Epidermal melanocyte (primary cell): ENCODE results near the gene SLC5A5.
"Not testable (repeated sequence)": the region's sequence is repeated elsewhere in the genome, so short reads cannot be mapped to it uniquely, and the experiment has no call there.

Source experiments
- DNase-seq: peaks from one replicate; pipeline ENCODE4 v3.0.0; 2011; ENCODE audit warnings: low spot score; ENCODE audit not compliant: insufficient read length

Gene SLC5A5

DNA sequence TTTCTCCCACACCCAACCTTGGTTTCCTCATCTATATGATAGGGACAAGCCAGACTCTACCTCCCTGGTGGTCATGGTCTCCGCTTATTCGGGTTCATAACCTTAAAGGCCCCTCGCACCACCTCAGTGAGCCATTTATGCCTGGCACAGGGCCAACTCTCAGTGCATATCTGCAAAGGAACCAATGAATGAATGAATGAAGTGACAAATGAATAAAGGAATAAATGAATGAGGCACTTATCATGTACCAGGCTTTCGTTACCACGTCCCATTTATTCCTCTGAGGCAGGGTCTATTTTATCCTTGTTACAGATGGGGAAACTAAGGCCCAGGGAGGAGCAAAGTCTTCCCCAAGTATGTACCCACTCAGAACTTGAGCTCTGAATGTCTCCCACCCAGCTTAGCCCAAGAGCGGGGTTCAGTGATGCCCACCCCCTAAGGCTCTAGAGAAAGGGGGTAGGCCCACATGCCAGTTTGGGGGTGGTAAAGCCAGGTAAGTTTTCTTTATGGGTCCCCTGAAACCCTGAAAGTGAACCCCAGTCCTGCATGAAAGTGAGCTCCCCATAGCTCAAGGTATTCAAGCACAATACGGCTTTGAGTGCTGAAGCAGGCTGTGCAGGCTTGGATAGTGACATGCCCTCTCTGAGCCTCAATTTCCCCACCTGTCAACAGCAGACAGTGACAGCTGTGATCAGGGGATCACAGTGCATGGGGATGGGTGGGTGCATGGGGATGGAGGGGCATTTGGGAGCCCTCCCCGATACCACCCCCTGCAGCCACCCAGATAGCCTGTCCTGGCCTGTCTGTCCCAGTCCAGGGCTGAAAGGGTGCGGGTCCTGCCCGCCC lies 490 bp upstream of the SLC5A5 start:
- DNase-seq = no peak

DNA sequence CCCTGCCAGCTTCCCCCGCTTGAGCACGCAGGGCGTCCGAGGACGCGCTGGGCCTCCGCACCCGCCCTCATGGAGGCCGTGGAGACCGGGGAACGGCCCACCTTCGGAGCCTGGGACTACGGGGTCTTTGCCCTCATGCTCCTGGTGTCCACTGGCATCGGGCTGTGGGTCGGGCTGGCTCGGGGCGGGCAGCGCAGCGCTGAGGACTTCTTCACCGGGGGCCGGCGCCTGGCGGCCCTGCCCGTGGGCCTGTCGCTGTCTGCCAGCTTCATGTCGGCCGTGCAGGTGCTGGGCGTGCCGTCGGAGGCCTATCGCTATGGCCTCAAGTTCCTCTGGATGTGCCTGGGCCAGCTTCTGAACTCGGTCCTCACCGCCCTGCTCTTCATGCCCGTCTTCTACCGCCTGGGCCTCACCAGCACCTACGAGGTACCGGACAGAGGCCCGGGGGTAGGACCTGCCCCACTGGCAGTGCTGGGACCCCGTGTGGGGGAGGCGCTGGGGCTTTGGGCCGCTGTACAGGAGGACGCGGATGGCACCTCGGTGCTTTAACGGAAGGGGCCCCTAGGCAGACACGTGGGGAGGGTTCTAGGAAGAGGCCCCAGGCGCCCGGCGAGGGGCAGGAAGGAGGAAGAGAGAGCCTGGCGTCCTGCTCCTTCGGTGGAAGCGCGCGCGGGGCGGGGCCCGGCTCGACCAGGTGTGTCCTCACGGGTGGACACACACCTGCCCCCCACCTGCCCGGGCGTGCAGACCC lies 681 bp downstream of the SLC5A5 start:
- no peak for DNase-seq

DNA sequence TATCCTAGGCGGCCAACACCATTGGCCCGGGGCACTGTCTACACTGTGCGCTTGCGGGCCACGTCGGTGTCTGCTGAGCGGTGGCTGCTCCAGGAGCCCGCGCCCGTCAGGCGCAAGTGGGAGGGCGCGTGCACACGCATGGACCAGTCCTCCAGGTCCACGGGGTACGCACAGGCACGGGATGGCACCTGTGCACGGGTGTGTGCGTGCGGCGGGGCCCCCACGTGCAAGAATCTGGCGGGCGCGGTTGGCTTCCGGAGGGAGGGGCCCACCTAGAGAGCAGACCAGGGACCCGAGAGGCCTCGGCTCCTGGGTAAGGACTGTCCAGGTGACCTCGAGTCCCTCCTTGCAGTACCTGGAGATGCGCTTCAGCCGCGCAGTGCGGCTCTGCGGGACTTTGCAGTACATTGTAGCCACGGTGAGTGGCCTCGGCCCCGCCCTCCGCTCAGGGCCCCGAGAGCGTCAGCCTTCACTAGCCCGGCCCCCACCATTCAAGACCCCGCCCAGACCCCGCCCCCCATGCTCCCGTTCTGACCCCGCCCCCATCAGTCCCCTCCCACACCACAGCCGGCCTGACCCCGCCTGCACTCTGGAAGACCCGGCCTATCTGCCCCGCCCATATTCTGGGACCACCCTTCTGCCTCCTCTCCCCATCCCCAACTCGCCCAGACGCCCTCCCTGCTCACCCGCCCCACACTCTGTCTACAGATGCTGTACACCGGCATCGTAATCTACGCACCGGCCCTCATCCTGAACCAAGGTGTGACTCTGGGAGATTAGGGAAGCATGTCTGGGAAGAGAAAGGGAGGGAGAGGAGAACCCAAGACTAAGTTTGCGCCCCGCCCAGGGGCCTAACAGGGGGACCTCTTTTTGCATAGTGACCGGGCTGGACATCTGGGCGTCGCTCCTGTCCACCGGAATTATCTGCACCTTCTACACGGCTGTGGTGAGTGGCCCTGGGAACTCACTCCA lies 2.3 kb downstream of the SLC5A5 start:
- DNase-seq = no peak

DNA sequence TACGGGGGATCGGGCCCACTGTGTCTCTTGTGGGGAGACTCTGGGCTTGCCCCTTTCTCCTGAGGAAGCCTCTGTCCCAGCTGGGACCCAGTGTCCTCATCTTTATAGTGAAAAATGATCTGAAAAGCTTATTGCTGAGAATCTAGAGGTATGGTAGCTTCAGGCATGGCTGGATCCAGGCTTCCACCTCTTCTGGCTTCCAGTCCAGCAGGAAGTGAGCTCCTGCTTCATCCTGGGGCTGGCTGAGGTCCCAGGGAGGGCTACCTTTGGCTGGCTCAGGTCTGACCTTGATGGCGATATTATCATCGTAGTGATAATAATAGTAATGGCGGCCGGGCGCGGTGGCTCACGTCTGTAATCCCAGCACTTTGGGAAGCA lies 3.0 kb downstream of the SLC5A5 start:
- DNase-seq = no peak

DNA sequence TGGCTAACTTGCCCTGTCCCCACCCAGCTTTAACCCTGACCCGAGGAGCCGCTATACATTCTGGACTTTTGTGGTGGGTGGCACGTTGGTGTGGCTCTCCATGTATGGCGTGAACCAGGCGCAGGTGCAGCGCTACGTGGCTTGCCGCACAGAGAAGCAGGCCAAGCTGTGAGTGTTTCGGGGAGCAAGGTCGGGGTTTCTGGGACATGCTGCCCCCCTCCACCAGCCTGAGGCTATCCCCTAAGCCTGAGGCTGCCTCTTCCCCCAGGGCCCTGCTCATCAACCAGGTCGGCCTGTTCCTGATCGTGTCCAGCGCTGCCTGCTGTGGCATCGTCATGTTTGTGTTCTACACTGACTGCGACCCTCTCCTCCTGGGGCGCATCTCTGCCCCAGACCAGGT lies 6.0 kb downstream of the SLC5A5 start:
- no peak for DNase-seq

DNA sequence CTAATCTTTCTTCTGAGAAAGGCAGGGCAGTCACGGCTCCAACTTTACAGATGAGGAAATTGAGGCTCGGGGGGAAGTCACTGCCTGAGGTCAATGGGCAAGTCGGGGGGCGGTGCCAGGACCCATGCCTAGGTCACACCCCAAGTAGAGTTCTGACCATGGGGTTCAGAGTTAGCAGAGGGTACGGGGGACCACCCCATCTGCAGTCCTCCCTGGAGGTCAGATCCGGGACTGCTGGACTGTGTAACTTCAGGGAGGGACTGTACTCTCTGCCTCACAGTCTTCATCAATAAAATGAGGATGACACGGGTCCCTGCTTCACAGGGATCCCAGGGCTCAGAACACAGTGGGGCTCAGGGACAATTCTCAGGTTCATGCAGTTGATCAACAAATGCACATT lies 7.7 kb downstream of the SLC5A5 start:
- no peak for DNase-seq

DNA sequence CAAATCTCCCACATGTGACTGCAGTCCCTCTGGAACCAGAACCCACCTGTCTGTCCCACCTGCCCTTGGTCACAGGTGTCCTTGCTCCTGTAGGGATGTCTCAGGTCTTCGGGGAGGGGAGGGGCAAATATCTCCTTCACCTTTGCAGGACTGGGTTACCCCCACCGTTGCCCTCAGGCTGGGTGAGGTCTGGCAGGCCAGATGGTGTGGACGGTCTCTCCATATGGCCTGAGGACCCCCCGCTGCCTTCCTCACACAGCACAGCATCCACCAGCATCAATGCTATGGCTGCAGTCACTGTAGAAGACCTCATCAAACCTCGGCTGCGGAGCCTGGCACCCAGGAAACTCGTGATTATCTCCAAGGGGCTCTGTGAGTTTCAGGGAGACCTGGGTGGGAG lies 10.0 kb downstream of the SLC5A5 start:
- no peak for DNase-seq

DNA sequence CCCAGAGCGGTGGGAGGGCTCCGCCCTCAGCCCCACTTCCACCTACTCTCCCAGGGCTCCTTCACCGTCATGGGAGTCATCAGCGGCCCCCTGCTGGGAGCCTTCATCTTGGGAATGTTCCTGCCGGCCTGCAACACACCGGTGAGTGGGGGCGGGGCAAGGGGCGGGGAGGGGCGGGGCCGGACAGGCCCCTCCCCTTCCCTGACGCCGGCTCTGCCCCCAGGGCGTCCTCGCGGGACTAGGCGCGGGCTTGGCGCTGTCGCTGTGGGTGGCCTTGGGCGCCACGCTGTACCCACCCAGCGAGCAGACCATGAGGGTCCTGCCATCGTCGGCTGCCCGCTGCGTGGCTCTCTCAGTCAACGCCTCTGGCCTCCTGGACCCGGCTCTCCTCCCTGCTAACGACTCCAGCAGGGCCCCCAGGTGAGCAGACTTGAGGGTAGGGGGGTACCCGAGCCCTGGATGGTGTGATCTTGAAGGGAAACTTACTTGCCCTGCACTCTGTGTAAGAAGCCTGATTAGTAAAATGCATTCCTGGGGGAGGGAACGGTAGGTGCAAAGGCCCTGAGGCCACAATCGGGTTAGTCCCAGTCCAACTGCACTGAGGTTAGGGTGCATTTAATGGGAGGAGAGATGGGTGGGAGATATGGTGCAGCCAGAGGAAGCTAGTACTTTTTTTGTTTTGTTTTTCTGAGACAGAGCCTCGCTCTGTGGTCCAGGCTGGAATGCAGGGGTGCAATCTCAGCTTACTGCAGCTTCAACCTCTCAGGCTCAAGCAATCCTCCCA lies 12.1 kb downstream of the SLC5A5 start:
- no peak for DNase-seq

DNA sequence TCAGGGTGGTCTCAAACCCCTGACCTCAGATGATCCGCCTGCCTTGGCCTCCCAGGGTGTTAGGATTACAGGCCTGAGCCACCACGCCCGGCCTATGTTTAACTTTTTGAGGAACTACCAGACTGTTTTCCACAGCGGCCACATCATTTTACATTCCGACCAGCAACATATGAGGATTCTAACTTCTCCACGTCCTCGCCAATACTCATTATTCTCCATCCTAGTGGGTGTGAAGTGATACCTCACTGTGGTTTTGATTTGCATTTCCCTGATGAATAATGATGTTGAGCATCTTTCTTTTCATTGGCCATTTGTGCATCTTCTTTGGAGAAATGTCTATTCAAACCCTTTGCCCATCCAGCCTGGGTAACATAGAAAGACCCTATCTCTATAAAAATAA lies 14.8 kb downstream of the SLC5A5 start:
- no peak for DNase-seq

DNA sequence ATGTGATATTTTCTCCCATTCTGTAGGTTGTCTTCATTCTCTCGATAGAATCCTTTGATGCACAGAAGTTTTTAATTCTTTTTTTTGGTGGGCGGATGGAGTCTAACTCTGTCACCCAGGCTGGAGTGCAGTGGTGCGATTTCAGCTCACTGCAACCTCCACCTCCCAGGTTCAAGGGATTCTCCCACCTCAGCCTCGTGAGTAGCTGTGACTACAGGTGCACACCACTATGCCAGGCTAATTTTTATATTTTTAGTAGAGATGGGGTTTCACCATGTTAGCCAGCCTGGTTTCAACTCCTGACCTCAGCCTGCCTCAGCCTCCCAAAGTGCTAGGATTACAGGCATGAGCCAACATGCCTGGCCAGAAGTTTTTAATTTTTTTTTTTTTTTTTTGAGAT lies 15.5 kb downstream of the SLC5A5 start:
- not testable (repeated sequence) for DNase-seq

DNA sequence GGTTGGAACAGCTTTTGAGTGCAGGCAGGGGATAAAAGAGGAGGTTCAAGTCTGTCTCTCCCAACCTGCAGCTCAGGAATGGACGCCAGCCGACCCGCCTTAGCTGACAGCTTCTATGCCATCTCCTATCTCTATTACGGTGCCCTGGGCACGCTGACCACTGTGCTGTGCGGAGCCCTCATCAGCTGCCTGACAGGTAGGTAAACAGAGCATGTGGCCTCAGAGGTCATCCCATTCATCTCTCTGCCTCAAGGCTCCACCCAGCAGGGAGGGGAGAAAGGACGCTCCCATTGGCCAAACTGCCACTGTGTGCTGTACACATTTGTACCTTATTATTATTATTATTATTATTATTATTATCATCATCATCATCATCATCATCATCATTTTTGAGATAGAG lies 16.5 kb downstream of the SLC5A5 start:
- no peak for DNase-seq

DNA sequence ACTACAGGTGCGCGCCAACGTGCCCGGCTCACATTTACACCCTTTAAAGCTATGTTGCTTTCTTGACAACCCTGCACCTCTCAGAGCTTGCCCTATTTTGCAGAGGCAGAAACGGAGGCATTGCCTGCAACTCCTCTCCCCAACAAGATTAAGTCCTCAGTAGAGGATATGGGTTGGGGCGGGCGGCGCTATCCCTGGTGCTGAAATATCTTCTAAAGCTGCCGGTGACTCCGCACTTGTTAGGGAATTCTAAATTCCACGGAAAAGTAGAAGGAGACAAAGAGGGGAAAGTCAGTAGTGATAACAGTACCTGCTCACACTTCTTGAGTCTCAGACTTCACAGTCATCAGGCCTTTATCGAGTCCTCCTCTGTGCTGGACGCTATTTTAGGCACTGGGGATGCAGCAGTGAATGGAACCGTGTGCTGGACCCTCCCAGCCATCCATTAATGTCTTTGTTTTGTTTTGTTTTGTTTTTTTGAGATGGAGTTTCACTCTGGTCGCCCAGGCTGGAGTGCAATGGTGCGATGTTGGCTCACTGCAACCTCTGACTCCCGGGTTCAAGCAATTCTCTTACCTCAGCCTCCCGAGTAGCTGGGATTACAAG lies 18.0 kb downstream of the SLC5A5 start:
- DNase-seq = peak; percentile 68

DNA sequence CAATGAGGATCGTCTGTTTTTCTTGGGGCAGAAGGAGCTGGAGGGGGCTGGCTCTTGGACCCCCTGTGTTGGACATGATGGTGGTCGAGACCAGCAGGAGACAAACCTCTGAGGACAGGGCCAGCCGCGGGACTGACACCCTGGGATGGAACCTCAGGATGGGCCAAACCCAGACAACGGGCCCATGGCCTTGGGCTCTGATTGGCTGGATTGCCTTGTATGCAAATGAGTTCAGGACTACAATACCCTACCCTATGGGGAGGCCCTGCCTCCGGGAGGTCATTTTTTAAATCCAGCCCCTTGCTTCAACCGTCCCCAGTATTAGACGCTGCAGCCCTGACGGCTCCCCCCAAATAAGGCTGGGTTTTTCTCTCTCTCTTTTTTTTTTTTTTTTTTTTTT lies 22.0 kb downstream of the SLC5A5 start:
- no peak for DNase-seq

DNA sequence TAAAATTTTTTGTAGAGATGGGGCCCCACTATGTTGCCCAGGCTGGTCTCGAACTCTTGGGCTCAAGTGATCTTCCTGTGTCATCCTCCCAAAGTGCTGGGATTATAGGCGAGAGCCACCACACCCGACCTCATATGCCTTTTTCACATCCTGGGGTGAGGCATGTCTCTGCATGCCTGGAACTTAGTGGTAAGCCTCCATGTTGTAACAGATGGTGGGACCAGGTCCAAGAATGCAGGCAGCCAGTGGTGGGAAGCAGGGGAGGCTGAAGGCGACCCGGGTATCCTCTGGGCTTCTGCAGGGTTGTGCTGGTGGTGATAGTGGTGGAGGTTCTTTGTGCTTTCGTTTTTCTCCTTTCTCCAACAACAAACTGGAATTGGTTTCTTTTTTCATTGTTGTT lies 31.0 kb downstream of the SLC5A5 start:
- no peak for DNase-seq

DNA sequence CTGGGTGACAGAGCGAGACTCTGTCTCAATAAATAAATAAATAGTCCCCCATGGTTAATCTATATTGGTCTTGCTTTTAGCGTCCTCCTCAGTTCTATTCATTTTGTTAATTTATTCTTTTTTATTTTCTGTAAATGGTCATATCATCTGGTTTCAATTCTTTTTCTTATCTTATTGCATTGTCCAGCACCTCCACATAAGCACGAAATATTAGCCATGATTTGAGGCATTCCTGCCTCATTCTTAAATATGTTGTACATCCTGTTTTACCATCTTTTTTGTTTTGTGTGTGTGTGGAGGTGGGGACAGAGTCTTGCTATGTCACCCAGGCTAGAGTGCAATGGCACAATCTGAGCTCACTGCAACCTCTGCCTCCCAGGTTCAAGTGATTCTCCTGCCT lies 36.5 kb downstream of the SLC5A5 start:
- DNase-seq = no peak

DNA sequence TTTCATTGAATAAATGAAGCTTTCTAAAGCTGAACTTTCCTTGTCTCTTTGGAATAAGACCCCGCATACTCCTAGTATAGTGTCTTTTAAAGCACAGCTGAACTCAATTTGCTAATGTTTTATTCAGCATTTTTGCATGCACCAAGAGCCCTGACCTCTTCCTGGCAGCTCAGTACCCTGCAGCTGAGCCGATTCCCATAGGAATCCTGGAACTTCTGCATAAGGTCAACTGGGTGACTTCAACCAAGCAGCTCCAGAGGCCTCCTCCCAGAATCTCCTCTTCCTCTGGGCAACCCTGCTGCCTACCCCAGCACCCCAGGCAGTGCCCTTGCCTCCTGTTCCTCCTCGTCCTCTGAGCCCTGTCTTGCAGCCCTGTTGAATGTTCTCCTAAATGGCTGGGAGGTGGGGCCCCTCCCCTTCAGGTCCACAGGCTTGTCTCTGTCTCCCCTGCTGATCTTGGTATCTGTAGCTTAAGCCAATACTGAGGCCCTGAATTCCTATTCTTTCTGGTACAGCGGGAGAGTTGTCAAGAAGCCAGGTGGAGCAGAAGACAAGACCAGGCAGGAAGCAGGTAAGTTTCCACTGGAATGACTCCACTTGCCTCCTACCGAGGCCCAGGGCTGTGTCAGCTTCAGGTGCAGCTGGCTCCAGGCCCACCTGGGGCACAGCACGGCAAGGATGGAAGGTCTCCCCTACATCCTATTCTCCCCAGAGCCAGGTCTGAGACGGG lies 37.4 kb downstream of the SLC5A5 start:
- DNase-seq = no peak

DNA sequence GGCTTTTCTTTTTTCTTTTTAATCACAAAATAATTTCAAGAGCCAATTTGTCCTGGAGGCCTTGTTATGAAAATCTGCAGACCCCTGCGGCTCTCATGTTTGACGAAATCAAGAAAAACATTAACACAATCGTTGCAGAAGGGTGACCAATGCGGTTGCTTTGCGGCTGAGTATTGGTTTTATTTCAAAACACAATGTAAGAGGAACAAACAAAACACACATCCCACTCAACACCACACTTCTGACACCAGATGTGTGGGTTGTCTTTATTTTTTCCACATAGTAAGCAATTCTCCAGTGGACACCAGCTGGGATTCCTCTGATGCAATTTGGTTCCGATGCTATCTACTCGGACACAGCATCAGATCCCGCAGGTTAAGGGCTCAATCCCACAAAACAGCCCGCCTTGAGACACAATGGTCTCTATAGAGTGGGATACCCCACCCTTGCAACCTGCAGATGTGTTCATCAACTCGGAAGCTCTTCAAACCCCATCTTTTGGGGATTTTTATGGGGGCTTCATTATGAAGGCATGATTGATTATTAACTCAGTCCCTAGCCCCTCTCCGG lies 39.1 kb downstream of the SLC5A5 start:
- DNase-seq = no peak

DNA sequence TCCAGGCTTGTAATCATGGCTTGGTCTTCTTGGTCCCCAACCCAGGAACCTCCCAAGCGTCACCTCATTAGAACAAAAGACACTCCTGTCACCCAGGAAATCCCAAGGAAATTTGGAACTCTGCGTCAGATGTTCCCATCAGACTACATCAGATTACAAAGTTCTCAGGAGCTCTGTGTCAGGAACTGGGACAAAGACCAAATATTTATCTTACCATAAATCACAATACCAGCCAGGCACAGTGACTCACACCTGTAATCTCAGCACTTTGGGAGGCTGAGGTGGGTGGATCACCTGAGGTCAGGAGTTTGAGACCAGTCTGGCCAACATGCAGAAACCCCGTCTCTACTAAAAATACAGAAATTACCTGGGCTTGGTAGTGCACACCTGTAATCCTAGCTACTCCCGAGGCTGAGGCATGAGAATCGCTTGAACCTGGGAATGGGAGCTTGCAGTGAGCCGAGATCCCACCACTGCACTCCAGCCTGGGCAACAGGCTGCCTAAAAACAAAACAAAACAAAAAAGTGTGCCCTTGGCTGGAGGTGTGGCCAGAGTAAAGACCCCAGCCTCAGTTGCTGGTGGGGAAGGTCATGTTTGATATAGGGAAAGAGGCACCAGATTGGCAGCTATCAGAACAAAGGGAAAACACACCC lies 44.3 kb downstream of the SLC5A5 start:
- DNase-seq = no peak

DNA sequence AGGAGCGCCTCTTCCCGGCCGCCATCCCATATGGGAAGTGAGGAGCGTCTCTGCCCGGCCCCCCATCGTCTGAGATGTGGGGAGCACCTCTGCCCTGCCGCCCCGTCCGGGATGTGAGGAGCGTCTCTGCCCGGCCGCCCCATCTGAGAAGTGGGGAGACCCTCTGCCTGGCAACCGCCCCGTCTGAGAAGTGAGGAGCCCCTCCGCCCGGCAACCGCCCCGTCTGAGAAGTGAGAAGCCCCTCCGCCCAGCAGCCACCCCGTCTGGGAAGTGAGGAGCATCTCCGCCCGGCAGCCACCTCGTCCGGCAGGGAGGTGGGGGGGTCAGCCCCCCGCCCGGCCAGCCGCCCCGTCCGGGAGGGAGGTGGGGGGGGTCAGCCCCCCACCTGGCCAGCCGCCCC lies 46.4 kb downstream of the SLC5A5 start:
- not testable (repeated sequence) for DNase-seq
